SIG-M5 (cell line): Measurements from ENCODE around the gene LITAFD.
"Not testable (repeated sequence)": the region's sequence is repeated elsewhere in the genome, so short reads cannot be mapped to it uniquely, and the experiment has no call there.

Experiments
- DNase-seq: peaks from one replicate; lab custom pipeline; 2025; lab: John Stamatoyannopoulos, UW

The LITAFD gene

GRCh38 chr16:8858994-8859912, 22.9 kb upstream of the LITAFD start:
- no peak for DNase-seq

GRCh38 chr16:8859913-8860881, 22.0 kb upstream of the LITAFD start:
- DNase-seq, result no peak

GRCh38 chr16:8861563-8862308, 20.4 kb upstream of the LITAFD start:
- no peak for DNase-seq

GRCh38 chr16:8862309-8863130, 19.6 kb upstream of the LITAFD start:
- no peak for DNase-seq

DNA sequence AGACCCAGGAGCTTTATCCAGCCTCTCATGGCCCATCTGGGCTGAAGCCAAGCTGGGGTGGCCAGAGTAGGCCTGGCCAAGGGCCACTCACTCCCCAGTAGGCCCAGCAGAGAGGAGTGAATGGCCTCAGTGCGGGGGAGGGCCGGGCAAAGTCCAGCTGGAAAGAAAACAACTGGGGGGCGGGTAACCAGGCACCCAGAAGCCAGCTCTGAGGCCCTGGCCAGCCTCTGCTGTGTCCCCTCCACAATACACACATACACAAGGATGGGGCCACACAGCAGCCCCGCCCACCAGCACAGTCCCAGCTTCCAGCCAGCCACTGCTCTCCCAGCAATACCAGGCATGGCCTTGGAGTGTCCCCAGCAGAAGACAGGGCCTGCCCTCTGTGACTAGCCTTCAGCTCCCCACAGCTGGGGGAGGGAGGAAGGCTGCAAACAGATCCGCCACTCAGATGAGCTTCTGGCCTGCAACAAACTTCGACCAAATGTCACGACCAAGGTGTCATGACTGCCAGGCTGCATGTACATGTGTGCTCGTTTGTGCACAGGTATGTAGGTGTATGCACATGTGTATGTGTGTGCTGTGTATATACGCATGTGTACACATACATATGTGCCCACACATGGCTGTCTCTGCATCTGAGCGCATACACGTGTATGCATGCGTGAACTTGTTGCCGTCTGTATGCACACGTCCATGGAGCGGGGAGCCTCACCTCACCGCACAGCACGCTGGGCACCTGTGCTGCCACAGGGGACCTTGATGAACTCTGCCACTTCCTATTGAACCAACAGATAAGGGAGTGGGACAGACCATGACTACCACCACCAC, 18.3 kb upstream of the LITAFD start:
- no peak for DNase-seq

GRCh38 chr16:8864480-8865110, 17.6 kb upstream of the LITAFD start:
- DNase-seq, result no peak

GRCh38 chr16:8865145-8865882, 16.8 kb upstream of the LITAFD start:
- no peak for DNase-seq

DNA sequence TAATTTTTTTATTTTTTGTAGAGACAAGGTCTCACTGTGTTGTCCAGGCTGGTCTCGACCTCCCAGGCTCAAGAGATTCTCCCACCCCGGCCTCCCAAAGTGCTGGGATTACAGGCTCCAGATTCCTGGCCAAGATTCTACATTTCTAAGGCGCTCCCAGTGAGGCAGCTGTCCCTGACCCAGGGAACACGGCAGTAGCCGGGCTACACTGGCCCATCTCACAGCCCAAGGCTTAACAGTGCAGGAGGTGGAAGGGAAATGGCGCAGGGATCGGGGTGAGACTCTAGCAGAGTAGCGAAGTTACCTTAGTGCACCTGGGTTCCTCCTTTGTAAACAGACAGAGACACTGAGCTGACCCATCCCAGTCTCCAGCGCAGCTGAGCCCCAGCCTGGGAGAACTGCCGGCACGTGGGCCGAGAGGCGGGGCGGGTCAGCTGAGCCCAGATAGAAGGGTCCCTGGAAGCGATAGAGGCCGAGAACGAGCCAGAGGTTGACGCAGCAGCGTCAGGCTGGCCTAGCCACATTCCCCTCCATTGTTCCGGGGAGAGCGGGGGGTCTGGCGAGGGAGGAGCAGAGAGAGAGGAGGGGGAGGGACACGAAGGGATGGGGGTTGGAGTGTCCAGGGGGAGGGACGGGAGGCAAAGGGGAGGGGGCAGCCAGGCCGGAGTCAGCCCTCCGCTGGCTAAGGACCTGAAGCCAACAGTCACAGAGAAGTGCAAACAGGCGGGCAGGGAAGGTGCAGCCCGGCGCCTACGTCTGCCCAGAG, 15.8 kb upstream of the LITAFD start:
- DNase-seq, result no peak

DNA sequence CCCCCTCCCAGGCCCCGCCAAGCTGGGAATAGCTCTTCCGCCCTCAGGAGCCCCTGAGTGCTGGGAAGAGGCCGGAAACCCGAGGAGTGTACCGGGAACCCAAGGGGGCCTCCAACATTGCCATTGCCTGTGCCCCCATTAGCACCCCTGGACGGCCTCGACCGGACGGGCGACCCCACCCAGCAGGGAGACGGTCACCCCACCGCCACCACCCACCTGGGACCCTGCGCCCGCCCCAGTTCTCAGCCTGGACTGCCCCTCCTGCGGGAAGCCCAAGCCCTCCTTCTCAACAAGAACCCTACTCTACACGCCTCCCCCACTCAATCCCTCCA, 15.3 kb upstream of the LITAFD start:
- no peak for DNase-seq

DNA sequence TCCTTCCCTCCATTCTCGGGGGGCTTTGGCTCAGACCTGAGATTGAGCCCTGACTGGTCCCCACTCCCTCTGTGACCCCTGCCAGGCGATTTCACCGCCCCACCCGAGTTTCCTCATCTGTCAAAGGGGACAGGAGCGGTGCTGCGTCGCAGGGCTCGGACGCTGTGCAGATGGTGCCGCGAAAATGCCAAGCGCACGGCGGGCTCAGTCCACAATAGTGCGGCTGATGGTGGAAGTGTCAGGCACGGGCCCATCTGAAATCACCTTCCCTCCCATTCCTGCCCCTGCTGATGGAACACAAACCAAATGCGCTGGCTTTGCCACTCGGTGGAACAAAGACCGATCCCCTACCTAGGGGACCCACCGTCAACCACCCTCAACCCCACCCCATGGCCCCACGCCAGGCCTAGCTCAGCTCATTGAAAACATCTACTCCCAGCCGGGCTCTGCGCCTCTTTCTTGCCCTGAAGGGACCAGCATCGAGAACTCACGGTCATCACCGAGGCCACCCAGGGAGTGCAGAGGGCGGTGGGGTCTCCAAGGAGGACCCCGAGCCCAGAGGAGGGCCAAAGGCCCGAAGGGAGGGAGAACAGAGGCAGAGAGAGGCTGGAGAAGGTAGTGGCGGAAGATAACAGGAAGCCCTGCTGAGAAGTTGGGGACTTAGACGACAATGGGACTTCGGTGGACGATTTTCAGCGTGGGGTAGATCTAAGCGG, 14.8 kb upstream of the LITAFD start:
- no peak for DNase-seq

- DNase-seq, result no peak
Measured at GRCh38 chr16:8867932-8868415, 14.2 kb upstream of the LITAFD start.

DNA sequence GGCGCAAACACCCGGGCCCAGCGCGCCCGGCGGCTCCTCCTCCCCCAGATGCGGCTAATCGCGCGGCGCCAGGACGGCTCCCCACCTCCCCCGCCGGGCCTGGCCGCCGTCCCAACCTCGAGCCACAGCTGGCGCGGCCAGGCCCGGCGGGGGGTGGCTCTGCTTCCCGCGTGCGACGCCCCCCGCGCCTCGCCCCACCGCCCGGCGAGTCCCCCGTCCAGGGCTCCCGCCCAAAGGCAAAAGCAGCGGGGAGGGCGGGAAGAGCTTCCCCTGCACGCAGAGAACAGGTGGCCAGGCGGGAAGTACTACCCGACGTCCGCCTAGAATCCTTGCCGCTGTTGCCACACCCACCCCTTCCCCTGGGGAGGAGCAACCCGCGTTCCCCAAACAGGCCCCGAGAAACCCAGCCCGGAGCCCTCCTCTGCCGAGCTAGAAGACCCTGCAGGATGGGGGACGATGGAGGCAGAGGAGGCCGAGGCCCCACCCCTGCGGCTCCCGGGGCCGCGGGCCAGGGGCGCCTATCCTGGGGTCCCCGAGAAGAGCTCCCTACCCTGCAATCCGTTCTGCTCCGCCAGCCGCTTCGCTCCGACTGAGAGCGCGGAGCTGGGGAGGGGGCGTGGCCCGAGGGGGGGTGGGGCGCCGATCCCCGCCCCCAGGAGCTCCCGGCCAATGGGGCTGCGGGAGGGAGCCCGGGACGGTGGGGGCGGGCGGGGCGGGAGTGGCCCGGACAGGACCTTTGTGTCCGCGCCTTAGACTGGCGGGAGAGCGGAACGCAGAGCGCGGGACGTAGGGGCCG, 13.5 kb upstream of the LITAFD start, which contains the start of gene CARHSP1:
TSS of gene CARHSP1 (minus strand) at position 591 of the 796 bp plus-strand sequence. CDS start 9,678 bp downstream, outside the sequence.
- no peak for DNase-seq

GRCh38 chr16:8869212-8869987, 12.8 kb upstream of the LITAFD start:
- DNase-seq, result no peak

DNA sequence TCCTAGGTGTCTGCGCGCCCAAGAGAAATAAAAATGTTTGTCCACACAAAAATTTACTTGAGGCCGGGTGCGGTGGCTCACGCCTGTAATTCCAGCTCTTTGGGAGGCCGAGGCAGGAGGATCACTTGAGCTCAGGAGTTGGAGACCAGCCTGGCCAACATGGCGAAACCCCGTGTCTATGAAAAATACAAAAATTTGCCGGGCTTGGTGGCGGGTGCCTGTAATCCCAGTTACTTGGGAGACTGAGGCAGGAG, 12.2 kb upstream of the LITAFD start:
- DNase-seq, result not testable (repeated sequence)

- DNase-seq, result no peak
Measured at GRCh38 chr16:8872071-8872470, 10.1 kb upstream of the LITAFD start.
